GM12878 (cell line): ENCODE data around the gene RAB3GAP1. TPM values are rescaled to one million over a fixed set of nuclear protein-coding genes. Genes with fewer than 3 reads are reported as not detected.

Experiments used
- ATAC-seq: fragments of 200-7000 bp; cut with Tn5 transposase; 3 replicates; pipeline ENCODE4 v1.9.1; 2020; ENCODE audit warnings: mild to moderate bottlenecking, moderate library complexity
- BruUV-seq: library from RNA; stranded (reverse); fragments of 400-500 nt; replicated peaks from 2 replicates; lab custom pipeline; 2021; lab: Mats Ljungman, UMichigan
- CTCF ChIA-PET: fragments of 300-600 bp; sonication (Branson Sonifier 250); formaldehyde crosslinking; extraction: SDS; loops from one replicate; lab custom pipeline; 2021; ENCODE audit warnings: inconsistent platforms; lab: Yijun Ruan, JAX
- POLR2A ChIA-PET: fragments of 350-600 bp; formaldehyde crosslinking; extraction: SDS; loops from one replicate; lab custom pipeline; 2021; ENCODE audit warnings: inconsistent platforms; lab: Charles Lee
- RAD21 ChIA-PET: fragments of 300-600 bp; sonication (Branson Sonifier 250); formaldehyde crosslinking; loops from one replicate; lab custom pipeline; 2023; ENCODE audit warnings: antibody characterized with exemption; ENCODE audit not compliant: unreplicated experiment; lab: Charles Lee
- SMC1A ChIA-PET: fragments of 300-600 bp; sonication (Branson Sonifier 250); formaldehyde crosslinking; loops from one replicate; lab custom pipeline; 2023; ENCODE audit not compliant: unreplicated experiment, uncharacterized antibody; lab: Charles Lee
- DNase-seq: peaks from one replicate; pipeline ENCODE4 v3.0.0-alpha.2; 2011; ENCODE audit warnings: low read depth, low spot score
- FAIRE-seq: peaks from 3 replicates; lab custom pipeline; 2011; peaks lifted over from hg19 to GRCh38; lab: Jason Lieb, UNC
- H2AFZ ChIP-seq: 2 replicates; pipeline ENCODE4 v1.6.0; 2011; ENCODE audit warnings: low read depth, low read length, control low read depth; ENCODE audit not compliant: control insufficient read depth
- H3K27ac ChIP-seq: 2 replicates; pipeline ENCODE4 v1.5.1; 2011; ENCODE audit warnings: control low read depth; ENCODE audit not compliant: control insufficient read depth, insufficient read depth
- H3K27me3 ChIP-seq, 2 experiments: replicated peaks in 1 of 2; 2 replicates each; pipeline versions ENCODE4 v1.6.0 to v1.6.1; 2011; ENCODE audit warnings: low read length in 1 of 2; ENCODE audit not compliant: control insufficient read depth in 2 of 2, insufficient read depth in 2 of 2
- H3K36me3 ChIP-seq, 2 experiments: 2 replicates each; pipeline ENCODE4 v1.5.1; 2011; ENCODE audit warnings: low read length in 1 of 2; ENCODE audit not compliant: control insufficient read depth in 2 of 2, insufficient read depth in 2 of 2
- H3K4me1 ChIP-seq: 2 replicates; pipeline ENCODE4 v1.6.1; 2011; ENCODE audit warnings: mild to moderate bottlenecking, low read length, moderate library complexity, mixed read lengths; ENCODE audit not compliant: control insufficient read depth, insufficient read depth
- H3K4me2 ChIP-seq: 2 replicates; pipeline ENCODE4 v1.6.0; 2011; ENCODE audit warnings: control low read depth; ENCODE audit not compliant: control insufficient read depth, insufficient read depth
- H3K4me3 ChIP-seq: fragments of 200-600 bp; sonication (generic); 2 replicates; pipeline ENCODE4 v1.5.1; 2016
- H3K79me2 ChIP-seq: 2 replicates; pipeline ENCODE4 v1.6.0; 2011; ENCODE audit warnings: low read length; ENCODE audit not compliant: control insufficient read depth, insufficient read depth
- H3K9ac ChIP-seq: 2 replicates; pipeline ENCODE4 v1.8.0; 2011; ENCODE audit warnings: low read length, control low read depth, mixed read lengths; ENCODE audit not compliant: control insufficient read depth, insufficient read depth
- H3K9me3 ChIP-seq: replicated peaks from 3 replicates; pipeline ENCODE4 v1.5.1; 2011; ENCODE audit warnings: mild to moderate bottlenecking, low read length; ENCODE audit not compliant: control insufficient read depth, insufficient read depth
- H4K20me1 ChIP-seq: 2 replicates; pipeline ENCODE4 v1.6.0; 2011; ENCODE audit not compliant: control insufficient read depth, insufficient read depth
- BMI1 ChIP-seq: fragments of 450-650 bp; IDR thresholded peaks from 2 replicates; pipeline ENCODE4 v1.6.1; 2016; ENCODE audit warnings: mild to moderate bottlenecking, moderate library complexity, borderline replicate concordance
- CHD1 ChIP-seq: IDR thresholded peaks from 2 replicates; pipeline ENCODE4 v1.6.1; 2012; ENCODE audit warnings: low read depth, low read length, improper control_type of control experiment
- CHD2 ChIP-seq: IDR thresholded peaks from 2 replicates; pipeline ENCODE4 v1.6.1; 2011; ENCODE audit warnings: low read depth, low read length, improper control_type of control experiment, borderline replicate concordance
- CREM ChIP-seq: IDR thresholded peaks from 2 replicates; pipeline ENCODE4 v1.6.1; 2014; ENCODE audit warnings: antibody characterized with exemption, low read depth
- IRF3 ChIP-seq: fragments of 450-650 bp; IDR thresholded peaks from 2 replicates; pipeline ENCODE4 v1.6.1; 2014; ENCODE audit warnings: mild to moderate bottlenecking
- KDM1A ChIP-seq: fragments of 200-600 bp; sonication (generic); IDR thresholded peaks from 2 replicates; pipeline ENCODE4 v1.6.1; 2016; ENCODE audit warnings: borderline replicate concordance
- MLLT1 ChIP-seq: fragments of 450-650 bp; IDR thresholded peaks from 2 replicates; pipeline ENCODE4 v1.6.1; 2016; ENCODE audit warnings: mild to moderate bottlenecking
- MYC ChIP-seq: IDR thresholded peaks from 2 replicates; pipeline ENCODE4 v1.6.1; 2011; ENCODE audit warnings: mild to moderate bottlenecking, low read length, moderate library complexity, inconsistent platforms; ENCODE audit not compliant: insufficient read depth, insufficient replicate concordance, insufficient read length, severe bottlenecking
- RELB ChIP-seq: fragments of 450-650 bp; IDR thresholded peaks from 2 replicates; pipeline ENCODE4 v1.6.1; 2017; ENCODE audit warnings: low read depth, mild to moderate bottlenecking, moderate library complexity
- RFX5 ChIP-seq: IDR thresholded peaks from 2 replicates; pipeline ENCODE4 v1.6.1; 2011; ENCODE audit warnings: low read depth, low read length, improper control_type of control experiment
- TAF1 ChIP-seq: IDR thresholded peaks from 2 replicates; pipeline ENCODE4 v1.6.1; 2011; ENCODE audit warnings: mild to moderate bottlenecking, low read depth, low read length, borderline replicate concordance
- YBX1 ChIP-seq: fragments of 450-650 bp; IDR thresholded peaks from 2 replicates; pipeline ENCODE4 v1.6.1; 2016; ENCODE audit warnings: antibody characterized with exemption
- ZNF24 ChIP-seq: fragments of 450-650 bp; IDR thresholded peaks from 2 replicates; pipeline ENCODE4 v1.6.1; 2017; ENCODE audit warnings: antibody characterized with exemption, mild to moderate bottlenecking
- WGBS: methylation state at CpG from one replicate; pipeline ENCODE4 v1.1.6; 2016; ENCODE audit warnings: low lambda C conversion rate; ENCODE audit not compliant: insufficient replicate concordance, insufficient coverage; ENCODE audit errors: missing lambda C conversion rate; 5-methylcytosine and 5-hydroxymethylcytosine counted together
- in situ Hi-C: fragments of 300-500 bp; cut with MboI; formaldehyde crosslinking; loops from 9 replicates; pipeline ENCODE4 v1.14.3; 2018; ENCODE audit warnings: mixed read lengths
- intact Hi-C: fragments of 100-400 bp; cut with micrococcal nuclease; formaldehyde crosslinking; loops from one replicate; pipeline ENCODE4 v1.14.2; 2022; ENCODE audit not compliant: unreplicated experiment
- polyA plus RNA-seq, 11 experiments: library from polyadenylated mRNA; depleted of rRNA in 4 of 11; unstranded in 6 of 11; stranded (reverse) in 5 of 11; fragments of >200 nt; fragmentation: Nextera tagmentation in 4 of 11; fragmentation: Illumina TruSeq in 1 of 11; extraction: Ambion mirVana in 4 of 11; extraction: Trizol in 1 of 11; gene quantifications; 1 replicate in 1 of 11; 2 replicates in 10 of 11; pipeline versions ENCODE4 v1.2.1 to v1.2.3, GENCODE V29; 2011 to 2016; ENCODE audit warnings: inconsistent platforms in 2 of 11, missing spikeins in 2 of 11, low read depth in 1 of 11
- total RNA-seq, 4 experiments: library from RNA; depleted of rRNA in 3 of 4; stranded (reverse); fragments of >200 nt in 3 of 4; fragmentation: Illumina TruSeq in 1 of 4; extraction: Trizol in 1 of 4; gene quantifications; 2 replicates each; pipeline versions ENCODE4 v1.2.1 to v1.2.3, GENCODE V29; 2013 to 2021

Gene RAB3GAP1
- total and polyA plus RNA-seq, 10 of the 15 experiments (the other 5 are each of a cell fraction or from before 2014, with no cell fraction given): 13.7 to 36.9 (median 21.0) TPM

GRCh38 chr2:135037831-135038230 lies 14.3 kb upstream of the RAB3GAP1 start:
- CTCF ChIA-PET: no interaction called here
- FAIRE-seq: no peak

More at GRCh38 chr2:135037831-135038230, 14.3 kb upstream of the RAB3GAP1 start:
- H3K27ac ChIP-seq: no peak overlapping the region
- ChIA-PET POLR2A (interaction anchor here (0.6 kb wide), 1 partner anchor 689 kb away, joined by 4 read pairs; no protein-coding TSS in a partner anchor), SMC1A (interaction anchor here (1.3 to 1.7 kb wide), 2 partner anchors 11 to 16 kb away, joined by 4 read pairs; no protein-coding TSS in a partner anchor), RAD21 (no interaction called here)
- no peak overlapping the region for H3K9ac ChIP-seq
- H3K79me2 ChIP-seq: no peaks in the 10 kb centered on the region
- no peaks in the 10 kb centered on the region for H3K9me3 ChIP-seq
- intact Hi-C loops (no loop called here), in situ Hi-C loops (no loop called here)
- H4K20me1 ChIP-seq: no peaks in the 10 kb centered on the region
- ATAC-seq (no peak), DNase-seq (no peak)
- H3K4me1 ChIP-seq: no peaks in the 10 kb centered on the region
- H3K4me2 ChIP-seq: no peak overlapping the region
- no peaks in the 10 kb centered on the region for H3K36me3 ChIP-seq
- TF ChIP-seq TAF1 (no peak), CREM (no peak), IRF3 (no peak), MYC (no peak), CHD2 (no peak), CHD1 (no peak), BMI1 (no peak), RELB (no peak), MLLT1 (no peak), ZNF24 (no peak), RFX5 (no peak), YBX1 (no peak), KDM1A (no peak)
- H3K27me3 ChIP-seq: no peaks in the 10 kb centered on the region
- 46% methylated on average over 3 of the region's 3 CpGs for WGBS
- no TSS peak for BruUV-seq
- H3K4me3 ChIP-seq: no peak overlapping the region
- no peak overlapping the region for H2AFZ ChIP-seq
